HG03135 (cell line): ENCODE measurements around the gene HTRA3.

Experiments used
- ATAC-seq: cut with Tn5 transposase; IDR thresholded peaks from one replicate; pipeline ENCODE4 v1.9.1; 2021; ENCODE audit warnings: mild to moderate bottlenecking, moderate library complexity; ENCODE audit not compliant: unreplicated experiment

HTRA3 gene

DNA sequence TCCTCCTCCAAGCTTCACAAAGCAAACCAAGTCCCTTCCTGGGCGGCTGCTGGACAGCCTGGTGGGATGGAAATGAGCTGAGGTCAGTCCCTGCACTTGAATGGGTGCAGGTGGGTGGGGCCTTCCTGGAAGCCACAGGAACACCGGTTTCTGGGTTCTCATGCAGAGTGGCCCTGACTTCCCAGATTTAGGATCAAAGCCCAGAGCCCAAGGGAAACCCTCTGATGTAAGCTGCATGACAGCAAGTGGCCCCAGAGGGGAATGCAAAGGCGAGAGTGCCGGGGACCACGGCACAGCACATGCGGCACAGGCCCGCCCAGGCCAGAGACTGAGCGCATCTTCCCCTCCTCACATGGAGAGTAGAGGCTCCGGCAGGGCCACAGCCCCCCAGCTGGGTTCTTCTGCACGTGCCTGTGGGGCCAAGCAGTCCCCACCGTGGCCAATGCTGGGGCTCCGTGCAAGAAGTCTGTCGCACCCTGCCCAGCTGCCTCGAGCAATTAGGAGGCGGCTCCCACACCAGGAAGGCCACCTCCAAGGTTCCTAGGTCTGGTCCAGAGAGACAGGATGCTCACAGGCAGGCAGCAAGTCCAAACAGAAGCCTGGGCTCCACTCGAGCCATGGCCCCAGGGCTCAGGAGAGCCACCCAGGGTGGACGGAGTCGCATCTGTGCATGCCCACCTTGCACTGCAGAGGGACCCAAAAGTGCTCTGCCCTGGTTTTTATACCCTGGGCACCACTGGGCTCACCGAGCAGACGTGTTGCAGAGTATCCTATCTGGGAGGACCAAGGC, 83.0 kb downstream of the HTRA3 start:
- no peak for ATAC-seq

DNA sequence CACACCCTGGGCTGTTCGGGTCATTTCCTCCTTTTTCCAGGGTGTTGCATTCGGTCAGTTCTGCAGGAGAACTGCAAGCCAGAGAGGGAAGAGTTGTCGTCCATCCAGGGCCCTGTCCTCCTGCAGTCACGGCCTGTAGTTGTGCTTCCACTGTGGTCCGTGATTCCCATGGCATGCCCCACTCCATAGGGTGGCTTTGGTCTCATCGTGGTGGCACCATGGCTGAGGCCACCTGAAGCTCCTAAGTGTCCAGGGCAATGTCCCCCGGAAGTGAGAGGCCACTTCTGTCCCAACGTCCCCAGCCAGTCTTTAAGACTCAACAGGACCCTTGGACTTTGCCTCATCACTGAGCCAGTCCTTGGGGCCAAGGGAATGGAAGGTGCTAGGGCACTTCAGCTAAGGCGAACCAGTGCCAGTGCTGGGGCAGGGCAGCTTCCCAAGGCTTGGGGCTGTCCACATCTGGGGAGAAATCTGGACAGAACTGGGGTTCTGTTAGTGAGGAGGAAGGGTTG, 83.7 kb downstream of the HTRA3 start:
- ATAC-seq = no peak

DNA sequence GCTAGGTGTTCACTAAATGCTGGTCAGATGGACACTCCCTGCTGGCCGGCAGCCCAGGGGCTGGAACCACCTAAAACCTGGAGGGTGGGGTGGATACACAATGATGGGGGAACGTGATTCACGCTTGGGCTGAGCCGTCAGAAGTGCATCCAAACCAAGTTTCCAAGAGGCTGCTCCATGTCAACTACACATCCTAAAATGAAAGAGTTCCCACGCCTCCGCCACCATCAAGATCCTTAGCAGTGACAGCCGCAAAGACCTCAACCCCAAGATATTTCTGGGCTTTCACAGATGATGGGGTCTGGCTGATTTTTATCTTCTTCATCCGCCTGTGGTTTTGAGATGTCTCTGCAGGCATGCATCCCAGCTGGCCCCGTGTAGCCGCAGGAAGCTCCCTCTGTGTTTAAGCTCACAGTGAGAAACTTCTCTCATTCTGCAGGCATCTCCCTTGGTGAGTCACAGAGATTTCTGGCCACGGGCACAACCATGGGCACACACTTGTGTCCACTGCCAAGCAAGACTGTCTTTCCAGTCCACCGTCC, 84.4 kb downstream of the HTRA3 start:
- no peak for ATAC-seq

DNA sequence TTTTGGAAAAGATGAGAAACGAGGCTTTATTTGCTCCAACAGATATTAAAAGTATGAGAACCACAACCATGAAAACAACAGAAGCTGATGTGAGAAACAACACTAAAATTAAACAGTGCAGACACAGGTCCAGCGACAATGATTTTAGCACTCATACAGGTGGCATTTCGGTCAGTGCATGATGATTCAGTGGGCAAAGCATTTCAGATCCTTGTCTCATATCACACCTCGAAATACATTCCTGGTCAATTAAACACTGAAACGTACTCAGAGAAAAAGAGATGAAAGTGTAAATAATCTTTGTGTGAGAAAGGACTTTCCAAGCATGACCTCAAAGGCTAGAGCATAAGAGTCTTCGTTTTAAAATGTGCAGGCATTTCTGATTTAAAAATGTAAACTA, 85.8 kb downstream of the HTRA3 start:
- no peak for ATAC-seq

DNA sequence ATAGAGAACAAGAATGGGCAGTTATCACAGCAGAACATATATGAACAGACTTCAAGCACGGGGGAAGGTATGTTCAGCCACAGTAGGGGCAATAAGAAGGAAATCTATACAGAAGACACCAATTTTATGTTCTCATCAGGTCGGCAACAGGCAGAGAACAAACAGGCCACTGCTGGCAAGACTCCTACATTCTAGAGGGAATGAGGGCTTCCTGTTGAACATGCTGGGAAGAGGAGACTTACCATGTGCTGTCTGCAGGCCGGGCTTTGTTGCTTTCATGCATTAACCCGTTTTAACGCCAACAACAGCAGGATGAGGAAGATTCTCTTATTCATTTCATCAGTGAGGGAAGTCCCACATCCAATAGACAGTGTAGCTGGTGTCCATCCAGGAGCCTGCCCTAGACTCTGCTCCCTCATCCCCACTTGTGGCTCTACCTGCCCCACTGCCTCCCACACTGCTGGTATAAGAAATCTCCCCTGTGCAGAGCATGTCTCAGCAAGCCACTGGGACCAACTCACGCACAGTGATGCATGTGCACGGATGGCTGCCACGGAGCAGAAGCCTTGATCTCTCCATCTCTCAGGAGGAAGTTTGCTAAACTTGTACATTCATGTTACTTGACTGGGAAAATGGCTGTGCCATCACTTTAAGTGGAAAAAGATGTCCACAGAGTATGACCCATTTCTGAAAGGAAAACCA, 86.5 kb downstream of the HTRA3 start:
- ATAC-seq = no peak
